ENCODE results near the gene PSME3IP1.
A peak's percentile ranks its signal among the peaks of the same experiment; 100 is the strongest.
"Not testable (repeated sequence)": the region's sequence is repeated elsewhere in the genome, so short reads cannot be mapped to it uniquely, and the experiment has no call there.

PSME3IP1 gene, protein sequence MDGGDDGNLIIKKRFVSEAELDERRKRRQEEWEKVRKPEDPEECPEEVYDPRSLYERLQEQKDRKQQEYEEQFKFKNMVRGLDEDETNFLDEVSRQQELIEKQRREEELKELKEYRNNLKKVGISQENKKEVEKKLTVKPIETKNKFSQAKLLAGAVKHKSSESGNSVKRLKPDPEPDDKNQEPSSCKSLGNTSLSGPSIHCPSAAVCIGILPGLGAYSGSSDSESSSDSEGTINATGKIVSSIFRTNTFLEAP

DNA sequence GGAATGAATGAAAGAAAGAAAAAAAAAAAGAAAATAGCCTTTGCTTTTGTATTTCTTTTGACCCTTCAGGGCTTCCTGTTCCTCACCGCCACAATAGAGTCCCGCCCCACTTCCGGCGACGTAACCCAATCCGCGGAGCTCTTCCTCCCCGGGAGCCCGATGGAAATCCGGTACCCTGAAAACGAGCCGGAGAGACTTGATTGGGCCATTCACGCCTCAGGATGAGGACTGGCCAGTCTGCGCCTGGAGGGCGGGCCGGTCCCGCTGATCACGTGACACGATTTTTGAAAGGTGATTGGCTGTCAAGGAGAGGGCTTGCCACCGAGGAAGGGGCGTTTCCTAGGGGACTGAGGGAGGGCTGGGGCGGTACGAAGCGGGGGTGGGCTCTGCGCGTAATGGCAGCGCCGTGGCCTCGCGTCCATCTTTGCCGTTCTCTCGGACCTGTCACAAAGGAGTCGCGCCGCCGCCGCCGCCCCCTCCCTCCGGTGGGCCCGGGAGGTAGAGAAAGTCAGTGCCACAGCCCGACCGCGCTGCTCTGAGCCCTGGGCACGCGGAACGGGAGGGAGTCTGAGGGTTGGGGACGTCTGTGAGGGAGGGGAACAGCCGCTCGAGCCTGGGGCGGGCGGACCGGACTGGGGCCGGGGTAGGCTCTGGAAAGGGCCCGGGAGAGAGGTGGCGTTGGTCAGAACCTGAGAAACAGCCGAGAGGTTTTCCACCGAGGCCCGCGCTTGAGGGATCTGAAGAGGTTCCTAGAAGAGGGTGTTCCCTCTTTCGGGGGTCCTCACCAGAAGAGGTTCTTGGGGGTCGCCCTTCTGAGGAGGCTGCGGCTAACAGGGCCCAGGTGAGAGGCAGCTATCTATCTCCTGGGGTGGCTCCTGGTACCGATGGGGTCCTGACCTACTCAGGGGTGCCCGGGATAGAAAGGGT lies at the start of gene PSME3IP1, which contains the start of gene RSPRY1:
PSME3IP1 (minus strand) TSS at position 95 of the 927 bp plus-strand sequence. CDS start 12,185 bp downstream, outside the sequence.
RSPRY1 (plus strand) TSS at position 385 of the 927 bp plus-strand sequence. CDS start 18,330 bp downstream, outside the sequence.
- peak; percentile 93 for DNase-seq

DNA sequence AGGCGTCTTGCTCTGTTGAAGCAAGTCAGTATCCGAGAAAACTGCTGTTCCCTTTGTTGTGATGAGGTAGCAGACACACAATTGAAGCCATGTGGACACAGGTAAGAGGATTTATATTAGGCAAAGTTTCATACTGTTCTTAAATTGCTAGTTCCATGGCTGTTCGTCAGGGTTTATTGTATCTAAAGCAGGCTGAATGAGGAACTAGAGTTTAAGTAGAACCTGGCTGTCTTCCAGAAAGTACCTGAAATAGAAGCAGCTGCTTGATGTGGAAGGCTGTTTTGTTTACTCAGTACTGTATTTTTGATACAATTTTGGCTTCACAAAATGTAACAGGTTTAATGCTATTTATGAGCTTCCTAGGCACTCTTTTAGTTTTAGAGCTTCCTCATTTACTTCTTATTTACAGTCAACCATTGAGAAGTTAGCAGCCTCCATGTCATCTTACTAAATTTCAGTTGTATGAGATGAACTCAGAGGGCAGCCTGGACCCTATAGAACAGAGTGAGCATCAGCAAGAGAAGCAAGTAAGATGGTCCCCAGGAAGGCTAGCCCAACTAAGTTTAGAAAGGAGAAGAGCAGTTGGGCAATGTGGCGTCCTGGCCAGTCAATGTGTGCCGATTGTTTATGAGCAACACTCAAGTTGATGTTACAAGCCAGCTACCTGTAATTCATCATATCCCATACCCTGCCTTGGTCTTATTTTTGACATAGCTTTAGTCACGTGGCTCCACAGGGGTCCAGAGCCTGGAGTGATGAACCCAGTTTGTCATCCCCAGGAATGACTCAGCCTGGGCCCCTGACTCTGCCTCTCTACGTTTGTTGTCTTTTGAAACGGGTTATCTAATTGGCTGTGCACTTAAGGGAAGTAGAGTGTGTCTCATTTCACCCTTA lies 49.5 kb upstream of the PSME3IP1 start:
- peak; percentile 1 for DNase-seq

DNA sequence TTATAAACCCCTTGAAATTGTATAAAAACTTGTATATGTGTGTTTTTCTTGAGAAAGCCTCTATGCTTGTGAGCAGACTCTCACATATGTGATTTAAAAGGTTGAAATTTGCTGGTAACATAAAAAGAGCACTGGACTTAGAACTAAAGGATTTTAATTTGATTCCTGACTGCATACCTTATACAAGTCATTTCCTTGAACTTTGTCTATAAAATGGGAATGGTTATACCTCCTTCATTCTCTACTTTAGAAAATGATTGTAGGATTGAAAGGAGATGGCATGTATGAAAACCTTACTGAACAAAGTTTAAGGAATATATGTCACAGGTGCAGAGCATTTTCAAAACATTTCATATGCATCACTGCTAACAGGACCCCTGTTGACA lies 48.9 kb upstream of the PSME3IP1 start:
- DNase-seq: no peak

DNA sequence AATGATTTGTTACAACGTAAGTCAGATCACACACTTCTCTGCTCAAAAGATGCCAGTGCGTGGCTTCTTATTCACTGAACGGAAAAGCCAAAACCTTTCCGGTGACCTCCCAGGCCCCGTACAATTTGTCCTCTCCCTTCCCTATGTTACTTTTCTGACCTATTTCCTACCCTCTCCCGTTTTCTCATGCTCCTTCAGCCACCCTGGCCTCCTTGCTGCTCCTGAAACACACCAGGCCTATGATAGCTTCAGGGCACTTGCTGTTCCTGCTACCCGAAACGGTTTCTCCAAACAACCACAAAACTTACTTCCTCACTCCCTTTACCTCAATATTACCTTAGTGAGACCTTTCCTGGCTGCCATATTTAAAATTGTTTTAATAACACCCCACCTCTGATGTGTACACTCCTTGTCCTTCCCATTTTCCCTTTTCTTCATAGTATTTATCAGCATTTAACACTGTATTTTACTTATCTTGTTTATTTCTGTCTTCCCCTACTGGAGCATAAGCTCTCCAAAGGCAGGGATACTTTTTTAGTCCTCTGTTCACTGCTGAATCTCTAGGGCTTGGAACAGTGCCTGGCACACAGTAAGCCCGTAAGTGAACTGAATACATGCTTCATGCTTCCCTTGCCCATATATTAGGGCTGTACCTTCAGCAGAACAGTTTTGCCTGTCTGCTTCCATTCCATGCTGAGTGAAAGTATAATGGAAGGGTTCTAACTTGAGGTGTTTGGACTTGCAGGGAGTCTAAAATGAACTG lies 48.3 kb upstream of the PSME3IP1 start:
- no peak for DNase-seq

DNA sequence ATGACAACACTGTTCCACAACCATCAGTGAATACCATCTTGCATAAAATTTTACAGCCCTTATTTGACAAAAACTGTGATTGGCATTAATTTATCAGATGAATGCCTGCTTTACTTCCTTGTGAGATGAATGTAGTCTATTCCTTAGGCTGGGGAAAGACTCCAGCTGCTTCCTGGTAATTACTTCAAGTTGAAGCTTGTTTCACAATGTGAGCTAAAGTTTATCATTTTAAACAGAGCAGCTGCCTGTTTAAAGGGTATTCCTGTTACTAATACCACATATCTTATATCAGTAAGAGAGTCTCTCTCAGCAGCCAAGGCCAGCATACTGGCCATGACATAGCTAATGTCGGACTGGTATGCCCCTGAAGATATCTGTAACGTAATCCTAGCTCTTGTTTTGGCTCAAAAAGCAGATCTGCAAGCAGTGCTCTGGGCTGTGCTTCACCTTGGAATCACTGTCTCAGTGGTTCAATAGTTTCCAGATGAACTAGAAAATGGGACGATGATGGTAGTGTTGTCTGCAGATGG lies 46.0 kb upstream of the PSME3IP1 start:
- no peak for DNase-seq

DNA sequence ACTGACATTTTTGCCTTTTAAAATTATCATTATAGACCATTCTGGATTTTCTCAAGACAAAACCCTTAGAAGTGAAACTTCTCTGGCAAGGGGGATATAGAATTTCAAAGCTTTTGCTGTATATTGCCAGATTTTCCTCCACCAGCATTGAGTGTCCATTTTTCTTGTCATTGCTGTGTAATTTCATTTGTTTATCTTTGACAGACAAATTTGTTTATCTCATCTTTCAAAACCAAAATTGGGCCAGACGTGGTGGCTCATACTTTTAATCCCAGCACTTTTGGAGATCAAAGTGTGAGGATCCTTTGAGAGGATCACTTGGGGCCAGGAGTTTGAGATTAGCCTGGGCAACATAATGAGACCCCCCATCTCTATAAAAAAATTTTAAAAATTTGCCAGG lies 43.2 kb upstream of the PSME3IP1 start:
- no peak for DNase-seq

DNA sequence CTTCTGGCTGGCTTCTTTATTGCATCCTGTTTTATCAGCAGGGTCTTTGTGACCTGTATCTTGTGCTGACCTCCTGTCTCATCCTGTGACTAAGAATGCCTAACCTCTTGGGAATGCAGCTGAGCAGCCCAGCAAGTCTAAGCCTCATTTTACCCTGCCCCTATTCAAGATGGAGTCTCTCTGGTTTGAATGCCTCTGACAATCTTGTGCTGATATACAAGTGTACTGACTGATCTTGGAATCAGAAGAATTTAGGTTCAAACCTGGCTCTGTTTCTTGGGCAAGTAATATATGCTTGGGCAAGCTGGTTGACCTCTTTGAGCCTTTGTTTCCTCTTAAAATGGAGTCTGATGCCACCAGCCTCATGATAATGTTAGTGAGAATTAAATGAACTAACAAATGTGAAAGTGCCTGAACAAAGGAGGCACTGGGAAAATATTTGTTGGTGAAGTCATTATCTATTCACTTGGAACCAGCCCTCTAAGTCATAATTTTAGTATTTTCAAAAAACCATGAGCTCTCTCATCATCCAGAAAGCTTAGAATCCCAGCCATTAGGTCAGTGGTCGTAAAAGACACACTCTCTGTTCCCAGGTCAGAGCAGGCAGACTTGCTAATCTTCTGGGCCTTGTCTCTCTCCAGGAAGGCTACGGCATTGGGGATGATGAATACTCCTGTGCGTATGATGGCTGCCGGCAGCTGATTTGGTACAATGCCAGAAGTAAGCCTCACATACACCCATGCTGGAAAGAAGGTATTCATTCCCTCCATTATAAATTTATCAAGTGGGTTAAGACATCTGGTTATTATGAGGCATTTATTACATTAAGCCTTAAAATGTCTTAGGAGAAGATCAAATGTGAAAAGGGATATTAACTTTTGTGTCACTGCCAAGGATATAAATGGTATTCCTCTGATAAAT lies 41.1 kb upstream of the PSME3IP1 start:
- DNase-seq: no peak

DNA sequence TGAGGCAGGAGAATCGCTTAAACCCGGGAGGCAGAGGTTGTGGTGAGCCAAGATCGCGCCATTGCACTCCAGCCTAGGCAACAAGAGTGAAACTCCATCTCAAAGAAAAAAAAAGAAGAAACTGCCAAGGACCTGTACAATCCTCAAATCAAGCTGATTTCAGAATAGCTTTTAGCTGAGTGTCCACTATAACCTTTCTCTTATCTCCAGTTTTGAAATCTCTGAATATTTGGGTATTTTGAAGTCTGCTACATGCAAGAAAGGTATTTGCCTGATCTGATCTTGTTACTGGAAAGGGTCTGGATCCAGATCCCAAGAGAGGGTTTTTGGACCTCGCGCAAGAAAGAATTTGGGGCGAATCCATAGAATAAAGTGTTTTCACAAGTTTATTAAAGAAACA lies 40.1 kb upstream of the PSME3IP1 start:
- no peak for DNase-seq

DNA sequence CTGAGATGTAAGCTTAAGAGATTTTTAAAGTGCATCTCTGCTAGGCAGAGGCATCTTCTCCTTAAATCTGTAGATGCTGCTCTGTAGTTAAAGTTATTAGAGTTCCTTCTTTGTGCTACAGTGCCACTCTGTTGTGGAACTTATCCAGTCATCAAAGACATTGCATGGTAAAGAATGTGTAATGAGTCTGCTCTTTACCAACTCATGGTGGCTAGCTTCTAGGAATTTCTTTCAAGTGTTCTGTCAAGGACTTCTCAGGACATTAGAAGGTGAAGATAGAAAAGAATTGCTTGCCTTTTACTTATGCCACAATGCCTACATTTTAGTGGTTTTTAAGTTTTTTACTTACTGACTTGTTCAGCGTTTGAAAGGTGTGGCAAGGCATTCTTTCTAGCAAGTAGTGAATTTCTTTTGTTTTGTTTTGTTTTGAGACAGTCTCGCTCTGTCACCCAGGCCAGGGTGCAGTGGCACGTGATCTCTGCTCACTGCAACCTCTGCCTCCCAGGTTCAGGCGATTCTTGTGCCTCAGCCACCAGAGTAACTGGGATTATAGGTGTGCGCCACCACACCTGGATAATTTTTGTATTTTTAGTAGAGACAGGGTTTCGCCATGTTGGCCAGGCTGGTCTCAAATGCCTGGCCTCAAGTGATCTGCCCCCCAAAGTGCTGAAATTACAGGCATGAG lies 39.0 kb upstream of the PSME3IP1 start:
- no peak for DNase-seq

DNA sequence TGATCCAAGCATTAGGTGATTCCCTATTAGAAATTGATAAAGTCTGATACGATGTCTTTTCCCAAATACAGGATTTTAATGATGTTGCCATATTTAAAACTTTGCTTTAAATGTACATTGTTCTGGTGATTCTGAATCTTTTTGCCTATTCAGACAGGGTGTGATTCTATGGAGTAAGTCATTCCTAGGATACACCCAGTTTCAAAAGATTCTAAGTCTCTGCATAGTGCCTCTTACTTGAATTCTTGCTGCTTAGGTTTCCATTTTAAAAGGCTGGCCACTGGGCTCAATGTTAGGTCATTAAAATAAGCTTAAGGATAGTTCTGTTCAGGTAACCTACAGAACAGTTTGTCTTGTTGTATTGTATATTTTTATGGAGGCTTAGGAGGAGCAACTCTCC lies 37.2 kb upstream of the PSME3IP1 start:
- DNase-seq: no peak

DNA sequence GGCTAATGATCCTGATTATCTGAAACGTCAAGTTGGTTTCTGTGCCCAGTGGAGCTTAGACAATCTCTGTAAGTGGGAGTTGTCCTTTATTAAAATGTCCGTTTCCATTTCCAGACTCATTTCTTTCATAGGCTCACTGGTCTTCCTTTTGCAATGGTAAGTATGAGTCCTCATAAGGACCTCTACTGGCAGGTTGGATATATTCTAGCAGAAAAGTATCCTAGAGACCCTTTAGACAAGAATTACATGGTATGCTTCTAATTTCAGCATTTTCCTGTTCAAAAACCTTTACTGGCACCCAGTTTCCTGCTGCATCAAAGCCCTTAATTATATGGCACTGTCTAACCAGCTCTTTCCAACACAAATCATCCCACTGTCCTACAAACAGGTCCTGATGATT lies 31.1 kb upstream of the PSME3IP1 start:
- no peak for DNase-seq

DNA sequence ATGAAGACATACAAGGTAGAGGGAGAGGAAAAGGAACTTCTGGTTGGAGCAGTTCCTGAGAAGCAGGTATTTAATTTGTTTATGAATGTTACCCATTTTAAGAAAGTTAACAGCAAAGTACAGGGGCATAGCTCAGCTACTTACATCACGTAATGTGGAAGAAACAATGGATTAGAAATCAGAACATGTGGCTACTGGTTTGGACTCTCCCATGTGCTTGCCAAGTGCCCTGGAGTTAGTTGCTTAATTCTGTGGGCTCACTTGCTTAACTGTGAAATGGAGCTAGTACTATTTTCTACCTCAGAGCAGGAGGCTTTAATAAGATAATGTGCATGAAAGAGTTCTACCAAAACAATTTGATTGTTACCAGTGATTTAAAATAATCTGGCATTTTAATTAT lies 27.6 kb upstream of the PSME3IP1 start:
- DNase-seq: no peak

DNA sequence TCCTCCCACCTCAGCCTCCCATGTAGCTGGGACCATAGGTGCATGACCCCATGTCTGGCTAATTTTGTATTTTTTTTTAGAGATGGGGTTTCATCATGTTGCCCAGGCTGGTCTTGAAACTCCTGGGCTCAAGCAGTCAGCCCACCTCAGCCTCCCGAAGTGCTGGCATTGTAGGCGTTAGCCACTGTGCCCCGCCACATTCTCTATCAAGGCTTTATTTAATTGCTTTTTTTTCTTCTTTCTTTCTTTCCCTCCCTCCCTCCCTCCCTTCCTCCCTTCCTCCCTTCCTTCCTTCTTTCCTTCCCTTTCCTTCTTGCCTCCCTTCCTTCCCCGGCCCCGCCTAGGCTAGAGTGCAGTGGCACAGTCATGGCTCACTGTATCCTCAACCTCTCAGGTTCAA lies 23.9 kb upstream of the PSME3IP1 start:
- no peak for DNase-seq

DNA sequence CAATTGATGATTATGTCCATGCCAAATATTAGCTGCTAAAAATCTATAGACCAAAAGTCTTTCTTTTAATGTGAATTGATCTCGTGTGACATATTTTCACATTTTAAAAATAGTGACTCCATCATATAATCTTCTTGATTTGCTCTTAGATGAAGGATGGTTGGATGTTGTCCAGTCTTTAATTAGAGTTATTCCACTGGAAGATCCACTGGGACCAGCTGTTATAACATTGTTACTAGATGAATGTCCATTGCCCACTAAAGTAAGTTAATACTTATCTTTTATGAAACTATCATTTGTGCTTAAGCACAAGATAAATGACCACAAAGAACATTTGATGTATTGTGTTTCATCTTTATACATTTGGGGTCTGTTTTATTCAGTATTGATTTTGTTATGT lies 23.1 kb upstream of the PSME3IP1 start:
- no peak for DNase-seq

DNA sequence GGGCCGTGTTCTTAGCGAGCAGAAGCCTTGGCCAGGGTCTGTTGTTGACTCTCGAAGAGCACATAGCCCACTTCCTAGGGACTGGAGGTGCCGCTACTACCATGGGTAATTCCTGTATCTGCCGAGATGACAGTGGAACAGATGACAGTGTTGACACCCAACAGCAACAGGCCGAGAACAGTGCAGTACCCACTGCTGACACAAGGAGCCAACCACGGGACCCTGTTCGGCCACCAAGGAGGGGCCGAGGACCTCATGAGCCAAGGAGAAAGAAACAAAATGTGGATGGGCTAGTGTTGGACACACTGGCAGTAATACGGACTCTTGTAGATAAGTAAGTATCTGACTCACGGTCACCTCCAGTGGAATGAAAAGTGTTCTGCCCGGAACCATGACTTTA lies 18.8 kb upstream of the PSME3IP1 start:
- DNase-seq: no peak

DNA sequence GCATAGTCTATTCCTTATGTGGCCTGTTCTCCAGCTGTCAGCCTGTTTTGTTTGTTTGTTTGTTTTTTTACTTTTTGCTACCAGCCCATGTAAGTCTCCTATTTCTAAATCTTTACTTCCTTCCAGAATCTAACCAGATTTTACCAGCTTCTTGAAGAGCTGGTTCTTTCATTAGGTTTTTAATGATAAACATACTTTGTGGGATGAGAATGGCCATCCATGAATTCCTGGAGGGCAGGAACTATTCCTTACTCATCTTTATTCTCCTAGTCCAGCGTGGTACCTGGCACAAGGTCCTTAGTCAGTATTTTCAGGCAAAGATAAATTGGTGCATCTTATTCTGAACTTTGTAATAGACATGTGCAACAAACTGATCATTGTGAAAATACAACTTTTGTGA lies 17.6 kb upstream of the PSME3IP1 start:
- DNase-seq: no peak

DNA sequence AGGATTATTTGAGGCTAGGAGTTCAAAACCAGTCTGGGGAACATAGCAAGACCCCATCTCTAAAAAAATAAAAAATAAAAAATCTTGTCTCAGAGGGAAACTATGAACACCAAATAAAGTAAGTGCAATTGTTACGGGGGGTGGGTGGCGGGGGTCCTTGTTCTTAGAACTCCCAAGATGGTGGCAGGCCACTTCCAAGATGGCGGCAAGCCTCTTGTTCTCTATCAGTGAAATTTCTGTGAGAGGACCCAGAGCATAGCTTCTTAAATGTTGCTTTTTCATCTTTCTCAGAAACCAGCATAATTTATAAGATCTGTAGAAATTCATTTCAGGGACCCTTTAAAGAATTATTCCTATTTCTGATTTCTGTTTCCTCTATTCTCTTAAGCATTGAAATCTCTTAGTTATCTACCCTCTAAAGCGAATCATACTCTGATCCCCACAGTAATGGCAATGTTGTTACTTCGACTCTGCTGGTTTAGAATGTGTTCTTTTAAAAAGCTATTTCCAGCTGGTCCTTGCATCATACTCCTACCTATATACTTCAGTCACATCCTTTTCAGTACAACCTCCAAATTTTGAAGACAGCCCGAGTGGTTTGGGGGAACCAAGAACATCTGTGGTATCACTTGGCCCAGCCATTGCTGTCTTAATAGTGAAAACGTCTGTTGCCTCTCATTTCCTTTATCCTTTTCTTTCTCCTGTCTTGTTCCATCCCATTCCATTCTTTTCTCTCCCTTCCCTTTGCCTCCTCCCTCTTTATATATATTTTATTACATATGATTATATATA lies 16.5 kb upstream of the PSME3IP1 start:
- DNase-seq: no peak

DNA sequence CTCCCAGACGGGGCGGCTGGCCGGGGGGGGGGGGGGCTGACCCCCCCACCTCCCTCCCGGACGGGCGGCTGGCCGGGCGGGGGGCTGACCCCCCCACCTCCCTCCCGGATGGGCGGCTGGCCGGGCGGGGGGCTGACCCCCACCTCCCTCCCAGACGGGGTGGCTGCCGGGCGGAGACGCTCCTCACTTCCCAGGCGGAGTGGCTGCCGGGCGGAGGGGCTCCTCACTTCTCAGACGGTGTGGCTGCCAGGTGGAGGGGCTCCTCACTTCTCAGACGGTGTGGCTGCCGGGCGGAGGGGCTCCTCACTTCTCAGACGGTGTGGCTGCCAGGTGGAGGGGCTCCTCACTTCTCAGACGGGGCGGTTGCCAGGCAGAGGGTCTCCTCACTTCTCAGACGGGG lies 15.1 kb upstream of the PSME3IP1 start:
- DNase-seq: not testable (repeated sequence)

DNA sequence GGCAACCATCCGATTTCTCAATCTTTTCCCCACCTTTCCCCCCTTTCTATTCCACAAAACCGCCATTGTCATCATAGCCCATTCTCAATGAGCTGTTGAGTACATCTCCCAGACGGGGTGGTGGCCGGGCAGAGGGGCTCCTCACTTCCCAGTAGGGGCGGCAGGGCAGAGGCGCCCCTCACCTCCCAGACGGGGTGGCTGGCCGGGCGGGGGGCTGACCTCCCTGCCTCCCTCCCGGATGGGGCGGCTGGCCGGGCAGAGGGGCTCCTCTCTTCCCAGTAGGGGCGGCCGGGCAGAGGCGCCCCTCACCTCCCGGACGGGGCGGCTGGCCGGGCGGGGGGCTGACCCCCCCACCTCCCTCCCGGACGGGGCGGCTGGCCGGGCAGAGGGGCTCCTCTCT lies 14.5 kb upstream of the PSME3IP1 start:
- DNase-seq: not testable (repeated sequence)
